DMS53 (cell line): ENCODE results near the gene PDLIM7.
"Not testable (repeated sequence)": the region's sequence is repeated elsewhere in the genome, so short reads cannot be mapped to it uniquely, and the experiment has no call there.

Source experiments
- DNase-seq: peaks from one replicate; lab custom pipeline; 2025; lab: John Stamatoyannopoulos, UW

Gene PDLIM7, protein sequence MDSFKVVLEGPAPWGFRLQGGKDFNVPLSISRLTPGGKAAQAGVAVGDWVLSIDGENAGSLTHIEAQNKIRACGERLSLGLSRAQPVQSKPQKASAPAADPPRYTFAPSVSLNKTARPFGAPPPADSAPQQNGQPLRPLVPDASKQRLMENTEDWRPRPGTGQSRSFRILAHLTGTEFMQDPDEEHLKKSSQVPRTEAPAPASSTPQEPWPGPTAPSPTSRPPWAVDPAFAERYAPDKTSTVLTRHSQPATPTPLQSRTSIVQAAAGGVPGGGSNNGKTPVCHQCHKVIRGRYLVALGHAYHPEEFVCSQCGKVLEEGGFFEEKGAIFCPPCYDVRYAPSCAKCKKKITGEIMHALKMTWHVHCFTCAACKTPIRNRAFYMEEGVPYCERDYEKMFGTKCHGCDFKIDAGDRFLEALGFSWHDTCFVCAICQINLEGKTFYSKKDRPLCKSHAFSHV

DNA sequence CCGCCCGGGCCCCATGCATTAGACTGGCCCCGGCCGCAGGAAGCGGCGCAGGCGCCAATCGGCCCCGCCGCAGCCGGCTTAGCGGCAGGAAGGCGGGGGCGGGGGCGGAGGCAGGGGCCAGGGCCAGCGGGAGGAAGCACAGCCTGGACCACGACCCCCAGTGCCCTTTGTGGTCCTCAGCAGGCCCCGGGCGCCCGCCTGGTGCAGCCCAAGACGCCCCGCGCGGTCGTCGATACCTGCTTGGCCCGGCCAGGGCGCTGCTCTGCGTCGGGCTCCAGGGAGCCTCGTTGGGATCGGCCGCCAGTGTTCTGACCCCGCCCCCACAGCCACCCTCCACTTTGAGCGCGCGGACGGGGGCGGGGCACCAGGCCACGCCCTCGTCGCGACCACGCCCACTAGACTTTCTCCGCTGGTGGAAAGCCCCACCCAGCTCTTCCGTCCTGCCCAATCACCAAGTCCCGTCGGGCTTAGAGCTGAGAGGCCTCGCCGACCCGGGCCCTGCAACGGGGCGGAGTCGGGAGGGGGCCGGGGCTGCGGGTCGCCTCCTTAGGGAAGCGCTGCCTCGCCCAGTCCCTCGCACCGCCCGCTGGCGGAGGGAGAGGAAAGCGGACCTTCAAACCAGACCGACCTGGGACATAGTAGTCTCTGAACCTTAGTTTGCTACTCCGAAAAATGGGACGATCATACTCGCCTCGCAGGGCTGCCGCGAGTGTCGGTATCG, at the start of gene PDLIM7:
Gene PDLIM7 (minus strand): TSS at position 313 of the 721 bp plus-strand sequence. CDS start 1,092 bp downstream, outside the sequence.
- DNase-seq, result peak; percentile 98

- DNase-seq, result peak; percentile 45
These were observed 48.9 kb upstream of the PDLIM7 start for GRCh38 chr5:177546258-177546741.

DNA sequence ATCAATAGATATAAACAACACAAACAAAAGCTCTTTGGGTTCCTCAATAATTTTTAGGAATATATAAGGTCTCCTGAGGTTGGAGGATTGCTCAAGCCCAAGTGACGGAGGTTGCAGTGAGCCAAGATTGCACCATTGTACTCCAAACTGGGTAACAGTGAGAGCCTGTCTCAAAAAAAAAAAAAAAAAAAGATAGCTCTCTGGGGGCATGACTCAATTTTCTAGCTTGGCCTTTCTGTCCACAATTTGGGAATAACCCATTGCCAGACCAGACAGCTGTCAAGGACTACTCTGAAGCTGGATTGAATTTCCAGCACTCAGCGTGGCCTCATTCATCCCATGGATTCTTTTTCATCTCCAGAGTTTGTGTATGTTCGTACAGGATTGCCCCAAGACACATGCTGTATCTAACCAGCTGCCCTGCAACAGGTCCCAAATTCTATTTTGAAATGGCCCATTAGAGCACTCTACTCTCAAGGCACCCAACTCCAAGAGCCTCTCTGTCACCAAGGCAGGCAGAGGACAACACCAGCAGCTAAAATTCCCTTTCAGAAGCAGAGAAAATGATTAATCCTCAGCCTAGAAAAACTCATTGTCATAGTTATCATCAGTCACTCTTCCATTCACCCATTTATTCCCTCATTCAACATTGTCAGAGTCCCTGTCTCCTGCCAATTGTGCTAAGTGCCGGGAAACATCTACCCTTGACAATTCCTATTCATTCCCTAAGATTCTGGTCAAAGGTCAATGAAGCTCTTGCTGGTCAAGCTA, 48.3 kb upstream of the PDLIM7 start:
- DNase-seq, result no peak

- DNase-seq, result no peak
These were observed 45.5 kb upstream of the PDLIM7 start for GRCh38 chr5:177542816-177543465.

GRCh38 chr5:177540438-177540837, 43.0 kb upstream of the PDLIM7 start:
- peak; percentile 27 for DNase-seq

DNA sequence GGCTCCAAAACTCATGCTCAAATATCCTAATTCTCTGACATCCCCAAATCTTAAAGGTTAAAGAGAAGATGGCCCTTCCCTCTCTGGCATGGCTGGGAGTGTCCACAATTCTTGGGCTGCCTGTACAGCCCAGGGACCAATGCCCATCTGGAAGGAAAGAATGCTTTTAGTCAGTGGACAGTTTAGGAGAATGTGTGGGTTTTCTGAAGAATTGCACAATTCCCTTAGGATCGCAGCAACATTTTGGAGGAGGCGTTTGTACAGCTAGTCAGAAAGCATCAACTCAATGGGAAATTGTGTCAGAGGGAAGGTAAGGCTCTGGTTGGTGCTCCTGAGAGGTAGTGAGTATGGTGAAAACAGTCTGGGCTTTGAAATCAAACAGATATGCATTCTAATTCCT, 42.0 kb upstream of the PDLIM7 start:
- no peak for DNase-seq

DNA sequence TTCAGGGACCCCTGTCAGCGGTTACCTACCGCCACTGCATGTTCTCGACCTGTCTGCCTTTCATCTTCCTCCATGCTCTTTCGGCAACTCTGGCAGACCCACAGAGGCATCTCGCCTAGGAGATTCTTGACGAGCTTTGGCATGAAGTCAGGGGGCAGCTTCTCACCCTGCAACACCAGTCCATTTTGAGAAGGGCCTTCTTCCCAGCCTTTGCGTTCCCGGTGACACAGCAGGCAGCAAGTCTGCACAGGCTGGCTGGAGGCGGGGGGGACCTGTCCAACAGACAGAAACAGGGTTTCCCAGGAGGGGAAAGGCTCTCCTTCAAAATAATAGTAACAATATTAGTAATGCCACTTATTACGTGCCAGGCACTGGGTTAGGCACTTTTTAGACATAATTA, 41.5 kb upstream of the PDLIM7 start:
- no peak for DNase-seq

DNA sequence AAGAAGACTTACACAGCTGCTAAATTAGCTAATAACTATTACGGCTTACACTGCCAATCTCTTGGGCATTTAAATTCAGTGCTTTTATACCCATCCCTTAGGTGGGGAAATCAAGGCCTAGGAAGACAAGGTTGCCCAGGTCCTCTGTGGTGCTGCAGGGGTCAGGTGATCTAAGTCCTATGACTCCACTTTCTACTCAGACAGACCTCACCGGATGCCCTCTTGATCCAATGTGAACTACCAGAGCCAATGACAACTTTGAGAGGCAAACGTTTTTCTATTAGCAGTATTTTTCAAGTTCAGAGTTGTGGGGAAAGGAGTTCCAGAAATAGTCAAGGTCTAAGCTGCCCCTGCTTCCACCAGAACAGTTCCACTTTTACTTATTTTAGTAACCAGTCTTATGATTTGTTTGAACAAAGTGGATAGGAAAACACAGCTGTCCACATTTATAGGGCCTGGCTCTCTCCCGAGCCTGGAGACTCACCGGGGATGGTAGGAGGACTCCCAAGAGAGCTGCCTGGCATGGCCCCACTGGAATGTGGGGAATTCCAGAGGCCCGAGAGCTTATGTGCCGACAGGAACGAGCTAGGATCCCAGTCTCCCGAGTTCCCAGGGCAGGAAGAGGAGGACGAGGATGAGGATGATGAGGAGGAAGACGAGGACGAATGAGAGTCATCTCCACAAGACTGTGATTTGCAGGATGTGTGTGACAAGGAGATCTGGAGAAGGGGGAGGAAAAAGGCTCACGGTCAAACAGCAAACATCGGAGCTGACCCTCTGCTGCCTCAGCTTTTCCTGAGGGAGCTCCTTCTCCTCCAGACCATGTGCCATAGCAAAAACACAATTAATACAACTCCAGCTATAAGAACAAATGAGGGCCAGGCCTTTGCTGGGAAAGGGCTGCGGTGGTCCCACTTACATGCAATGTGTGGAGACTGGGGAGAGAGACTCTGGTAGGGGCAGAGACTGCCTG, 40.3 kb upstream of the PDLIM7 start:
- peak; percentile 64 for DNase-seq

GRCh38 chr5:177536386-177536785, 39.0 kb upstream of the PDLIM7 start:
- no peak for DNase-seq

GRCh38 chr5:177535125-177535524, 37.7 kb upstream of the PDLIM7 start:
- DNase-seq, result no peak

DNA sequence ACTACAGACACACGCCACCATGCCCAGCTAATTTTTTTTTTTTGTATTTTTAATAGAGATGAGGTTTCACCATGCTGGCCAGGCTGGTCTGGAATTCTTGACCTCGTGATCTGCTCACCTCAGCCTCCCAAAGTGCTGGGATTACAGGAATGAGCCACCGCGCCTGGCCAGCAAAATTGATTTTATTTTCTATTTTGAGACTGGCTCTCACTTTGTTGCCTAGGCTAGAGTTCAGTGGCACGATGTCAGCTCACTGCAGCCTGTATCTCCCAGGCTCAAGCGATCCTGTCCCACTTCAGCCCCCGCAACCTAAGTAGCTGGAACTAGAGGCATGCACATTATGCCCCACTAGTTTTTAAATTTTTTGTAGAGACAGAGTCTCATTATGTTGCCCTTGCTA, 37.0 kb upstream of the PDLIM7 start:
- DNase-seq, result not testable (repeated sequence)

- DNase-seq, result no peak
These were observed 34.0 kb upstream of the PDLIM7 start for GRCh38 chr5:177531209-177531940.

DNA sequence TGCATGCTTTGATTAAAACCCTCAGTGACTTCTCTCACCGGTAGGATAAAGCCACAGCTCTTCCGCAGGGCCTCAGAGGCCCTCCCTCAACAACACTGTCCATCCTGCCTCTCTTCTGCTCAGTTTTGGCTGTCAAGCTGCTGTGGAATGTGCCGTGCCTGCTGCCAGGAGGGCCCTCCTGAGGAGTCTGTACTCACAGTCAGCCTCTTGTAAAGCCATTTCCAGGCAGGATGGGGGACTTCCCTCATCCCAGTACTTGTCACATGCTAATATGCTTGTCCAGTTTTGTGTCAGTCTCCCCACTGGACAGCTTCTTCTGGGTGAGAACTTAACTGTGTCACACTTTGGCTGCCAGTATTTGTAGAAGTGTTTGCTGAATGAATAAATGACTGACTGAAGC, 33.2 kb upstream of the PDLIM7 start:
- DNase-seq, result no peak

GRCh38 chr5:177529247-177530203, 32.1 kb upstream of the PDLIM7 start:
- DNase-seq, result no peak

DNA sequence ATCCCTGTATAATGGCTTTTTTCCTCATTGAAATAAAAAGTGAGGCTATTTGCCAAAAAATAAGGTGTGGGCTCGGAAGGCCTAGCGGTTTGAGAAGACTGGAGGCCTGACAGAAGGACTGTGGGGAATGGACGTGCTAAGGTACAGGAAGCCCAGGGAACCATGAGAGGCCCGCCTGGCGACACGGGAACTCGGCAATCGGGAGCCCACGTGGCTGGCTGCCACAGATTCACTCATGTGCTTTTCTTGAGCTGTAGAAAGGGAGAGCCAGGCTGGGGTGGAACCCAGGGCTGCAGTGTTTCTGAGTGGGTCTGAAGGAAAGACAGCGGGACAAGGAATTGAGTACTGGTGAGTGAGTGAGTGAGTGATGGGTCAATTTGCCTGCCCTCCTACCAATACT, 31.2 kb upstream of the PDLIM7 start:
- DNase-seq, result no peak

DNA sequence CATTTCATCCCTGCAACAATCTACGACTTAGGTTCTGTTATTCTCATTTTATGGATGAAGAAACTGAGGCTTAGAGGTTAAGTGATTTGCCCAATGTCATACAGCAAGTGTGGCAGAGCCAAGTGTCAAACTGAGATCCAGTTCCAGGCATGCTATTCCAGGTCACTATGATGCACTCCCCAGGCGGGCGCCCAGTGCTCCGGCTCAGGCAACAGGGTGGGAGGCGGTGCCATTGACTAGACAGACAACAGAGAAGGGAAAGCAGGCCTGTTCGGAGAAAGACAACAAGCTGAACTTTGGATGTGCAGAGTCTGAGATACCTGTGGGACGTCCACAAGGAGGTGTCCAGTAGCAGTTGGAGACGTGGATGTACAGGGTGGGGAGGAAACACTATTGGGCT, 30.2 kb upstream of the PDLIM7 start:
- no peak for DNase-seq

DNA sequence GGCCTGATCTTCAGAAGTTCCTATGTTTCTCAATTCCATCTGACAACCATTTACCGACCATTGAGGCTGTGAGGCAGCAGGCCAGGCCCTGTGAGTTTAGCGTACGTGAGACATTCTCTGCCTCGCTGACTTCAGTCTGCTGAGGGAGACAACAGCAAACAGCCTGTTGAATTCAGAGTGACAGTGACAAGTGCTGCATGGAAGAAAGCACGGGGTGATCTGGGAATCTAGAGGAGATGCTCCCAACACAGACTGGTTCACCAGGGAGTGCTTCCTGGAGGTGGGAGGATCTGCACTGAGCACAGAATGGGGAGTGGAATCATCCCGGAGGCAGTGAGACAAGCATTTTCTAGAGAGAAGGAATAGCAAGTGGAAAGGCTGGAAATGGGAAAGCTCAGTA, 29.4 kb upstream of the PDLIM7 start:
- no peak for DNase-seq

GRCh38 chr5:177526191-177526590, 28.8 kb upstream of the PDLIM7 start:
- DNase-seq, result no peak
